HG03196 (cell line): ENCODE data around the gene PARP15.
A peak's percentile ranks its signal among the peaks of the same experiment; 100 is the strongest.
"Not testable (repeated sequence)": the region's sequence is repeated elsewhere in the genome, so short reads cannot be mapped to it uniquely, and the experiment has no call there.

Source experiments
- ATAC-seq: cut with Tn5 transposase; IDR thresholded peaks from one replicate; pipeline ENCODE4 v1.9.1; 2021; ENCODE audit not compliant: unreplicated experiment

Gene PARP15

GRCh38 chr3:122662505-122662904 is 85.1 kb downstream of the PARP15 start:
- ATAC-seq = no peak

- no peak for ATAC-seq
Measured at GRCh38 chr3:122665226-122665786, 87.9 kb downstream of the PARP15 start.

- no peak for ATAC-seq
Measured at GRCh38 chr3:122665881-122666280, 88.4 kb downstream of the PARP15 start.

- ATAC-seq = peak; percentile 85
Measured at GRCh38 chr3:122668930-122669730, 91.7 kb downstream of the PARP15 start.

GRCh38 chr3:122671553-122671952 is 94.1 kb downstream of the PARP15 start:
- no peak for ATAC-seq

- no peak for ATAC-seq
Measured at GRCh38 chr3:122674339-122674738, 96.9 kb downstream of the PARP15 start.

GRCh38 chr3:122676759-122677158 is 99.3 kb downstream of the PARP15 start:
- ATAC-seq = no peak

GRCh38 chr3:122677216-122677615 is 99.8 kb downstream of the PARP15 start:
- no peak for ATAC-seq

- no peak for ATAC-seq
Measured at GRCh38 chr3:122678506-122678905, 101.1 kb downstream of the PARP15 start.

- ATAC-seq = peak; percentile 37
Measured at GRCh38 chr3:122679085-122679881, 101.8 kb downstream of the PARP15 start.

- ATAC-seq = no peak
Measured at GRCh38 chr3:122679882-122680474, 102.5 kb downstream of the PARP15 start.

- no peak for ATAC-seq
Measured at GRCh38 chr3:122680475-122681283, 103.2 kb downstream of the PARP15 start, which contains the start of gene PARP14. TSS of gene PARP14 (plus strand) at chr3:122680839. CDS start at chr3:122680884, 45 bp downstream.

GRCh38 chr3:122681284-122681973 is 104.0 kb downstream of the PARP15 start:
- no peak for ATAC-seq

- no peak for ATAC-seq
Measured at GRCh38 chr3:122681974-122682409, 104.5 kb downstream of the PARP15 start.

- ATAC-seq = not testable (repeated sequence)
Measured at GRCh38 chr3:122682778-122683411, 105.4 kb downstream of the PARP15 start.

GRCh38 chr3:122687298-122687697 is 109.8 kb downstream of the PARP15 start:
- ATAC-seq = no peak
